Globus pallidus (tissue), 1 donor: Measurements from ENCODE around the gene ERVV-1.
"Not testable (repeated sequence)": the region's sequence is repeated elsewhere in the genome, so short reads cannot be mapped to it uniquely, and the experiment has no call there.

Source experiments
- DNase-seq: peaks from one replicate; pipeline ENCODE4 v3.0.0-alpha.2; 2015; ENCODE audit warnings: low spot score

ERVV-1 gene, protein sequence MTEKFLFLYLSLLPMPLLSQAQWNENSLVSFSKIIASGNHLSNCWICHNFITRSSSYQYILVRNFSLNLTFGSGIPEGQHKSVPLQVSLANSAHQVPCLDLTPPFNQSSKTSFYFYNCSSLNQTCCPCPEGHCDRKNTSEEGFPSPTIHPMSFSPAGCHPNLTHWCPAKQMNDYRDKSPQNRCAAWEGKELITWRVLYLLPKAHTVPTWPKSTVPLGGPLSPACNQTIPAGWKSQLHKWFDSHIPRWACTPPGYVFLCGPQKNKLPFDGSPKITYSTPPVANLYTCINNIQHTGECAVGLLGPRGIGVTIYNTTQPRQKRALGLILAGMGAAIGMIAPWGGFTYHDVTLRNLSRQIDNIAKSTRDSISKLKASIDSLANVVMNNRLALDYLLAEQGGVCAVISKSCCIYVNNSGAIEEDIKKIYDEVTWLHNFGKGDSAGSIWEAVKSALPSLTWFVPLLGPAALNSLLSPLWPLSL

DNA sequence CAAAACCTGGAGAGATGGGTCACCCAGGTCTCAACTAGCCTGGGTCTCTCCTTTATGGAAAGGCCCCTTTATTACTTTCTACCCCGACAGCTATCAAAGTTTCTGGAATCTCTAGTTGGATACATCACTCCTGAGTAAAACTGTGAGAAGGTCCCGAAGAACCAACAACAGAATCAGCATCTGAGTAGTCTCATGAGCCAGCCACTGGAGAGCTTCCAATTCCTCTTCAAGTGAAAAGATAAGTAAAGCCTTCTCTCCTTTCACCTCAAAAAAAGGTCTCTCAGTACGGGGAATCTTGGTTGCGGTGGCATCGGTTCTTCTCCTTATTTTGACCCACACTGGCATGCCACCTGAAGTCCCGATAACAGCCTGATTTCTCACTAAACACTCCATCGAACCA lies at the start of gene ERVV-1:
ERVV-1 (plus strand) TSS at position 301 of the 400 bp plus-strand sequence. CDS start 170 bp downstream, outside the sequence.
- DNase-seq = no peak

DNA sequence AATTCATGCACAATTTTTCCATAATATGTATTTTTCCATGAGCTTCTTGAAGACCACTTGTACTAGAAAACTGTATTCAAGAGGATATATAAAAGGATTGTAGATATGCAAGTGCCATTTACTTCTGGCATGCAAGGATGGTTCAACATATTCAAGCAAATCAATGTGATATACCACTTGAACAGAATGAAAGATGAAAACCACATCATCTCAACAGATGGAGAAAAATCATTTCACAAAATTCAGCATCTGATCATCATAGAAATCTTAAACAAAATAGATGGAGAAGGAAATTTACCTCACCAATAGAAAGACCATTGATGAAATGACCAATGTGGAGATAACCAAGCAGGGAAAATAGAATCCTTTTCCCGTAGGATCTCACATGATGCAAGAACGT lies 45.9 kb upstream of the ERVV-1 start:
- DNase-seq = no peak

DNA sequence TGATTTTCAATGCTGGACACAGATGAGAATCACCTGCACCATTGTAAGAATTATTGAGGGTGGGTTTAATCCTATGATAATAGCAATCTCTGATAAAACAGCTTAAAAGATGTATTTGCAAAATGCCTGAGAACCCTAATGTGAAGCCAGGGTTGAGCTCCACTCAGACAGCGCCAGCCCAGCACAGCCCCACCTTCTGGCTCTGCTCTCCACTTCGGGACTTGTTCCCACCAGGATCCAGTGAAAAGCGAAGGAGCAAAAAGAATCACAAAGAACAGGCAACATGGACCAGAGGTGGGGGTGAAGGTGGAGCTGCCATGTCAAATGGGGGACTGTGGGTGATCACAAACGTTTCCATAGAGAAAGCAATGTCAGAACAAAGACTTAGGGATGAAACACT lies 32.4 kb upstream of the ERVV-1 start:
- DNase-seq = no peak

DNA sequence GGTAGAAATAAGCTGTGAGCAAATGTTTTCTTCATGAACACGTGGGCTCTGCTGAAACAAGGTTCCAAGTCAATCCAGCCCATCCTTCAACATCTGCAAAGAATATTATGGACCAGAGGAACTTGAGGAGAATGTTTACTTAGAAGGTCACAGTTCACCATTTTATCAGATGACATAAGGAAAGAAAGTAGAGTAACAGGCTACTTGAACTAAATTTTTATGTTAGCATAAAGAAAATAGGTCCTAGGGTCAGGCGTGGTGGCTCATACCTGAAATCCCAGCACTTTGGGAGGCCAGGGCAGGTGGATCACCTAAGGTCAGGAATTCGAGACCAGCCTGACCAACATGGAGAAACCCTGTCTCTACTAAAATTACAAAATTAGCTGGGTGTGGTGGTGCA lies 30.6 kb upstream of the ERVV-1 start:
- DNase-seq = not testable (repeated sequence)

DNA sequence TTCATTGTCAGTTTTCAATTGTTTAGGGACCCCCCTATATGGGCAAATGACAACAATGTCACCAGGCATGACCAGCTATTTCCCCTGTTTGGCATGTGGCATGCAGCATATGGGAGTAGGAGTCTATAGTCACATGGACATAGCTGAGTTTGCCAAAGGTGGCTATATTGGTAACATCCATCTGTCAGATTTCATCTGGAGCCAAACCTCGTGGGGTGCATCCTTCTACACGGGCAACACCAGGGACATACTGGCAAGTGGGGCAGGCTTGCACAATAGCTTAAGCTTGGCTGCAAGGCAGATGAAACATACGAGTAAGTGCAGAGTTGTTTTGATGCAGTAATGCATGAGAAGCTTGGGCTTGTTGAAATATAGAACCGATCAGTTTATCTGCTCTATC lies 26.5 kb upstream of the ERVV-1 start:
- DNase-seq = no peak

DNA sequence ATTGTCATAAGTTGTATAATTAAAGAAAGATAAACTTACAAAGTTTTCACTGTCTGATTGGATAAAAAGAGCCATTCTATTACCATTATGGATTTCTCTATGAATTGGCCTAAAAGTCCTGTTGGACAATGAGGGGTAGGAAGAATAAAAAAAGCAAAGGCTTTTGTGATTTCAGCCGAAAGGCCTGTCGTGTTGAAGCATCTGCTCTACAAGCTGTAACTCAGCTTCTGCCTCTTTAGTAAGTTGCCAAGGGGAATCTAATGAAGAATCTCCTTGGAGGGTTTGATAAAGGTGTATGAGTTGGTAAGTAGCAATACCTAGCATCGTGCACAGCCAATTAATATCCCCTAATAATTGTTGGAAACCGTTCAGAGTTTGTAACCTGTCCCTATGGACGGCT lies 25.2 kb upstream of the ERVV-1 start:
- DNase-seq = no peak

DNA sequence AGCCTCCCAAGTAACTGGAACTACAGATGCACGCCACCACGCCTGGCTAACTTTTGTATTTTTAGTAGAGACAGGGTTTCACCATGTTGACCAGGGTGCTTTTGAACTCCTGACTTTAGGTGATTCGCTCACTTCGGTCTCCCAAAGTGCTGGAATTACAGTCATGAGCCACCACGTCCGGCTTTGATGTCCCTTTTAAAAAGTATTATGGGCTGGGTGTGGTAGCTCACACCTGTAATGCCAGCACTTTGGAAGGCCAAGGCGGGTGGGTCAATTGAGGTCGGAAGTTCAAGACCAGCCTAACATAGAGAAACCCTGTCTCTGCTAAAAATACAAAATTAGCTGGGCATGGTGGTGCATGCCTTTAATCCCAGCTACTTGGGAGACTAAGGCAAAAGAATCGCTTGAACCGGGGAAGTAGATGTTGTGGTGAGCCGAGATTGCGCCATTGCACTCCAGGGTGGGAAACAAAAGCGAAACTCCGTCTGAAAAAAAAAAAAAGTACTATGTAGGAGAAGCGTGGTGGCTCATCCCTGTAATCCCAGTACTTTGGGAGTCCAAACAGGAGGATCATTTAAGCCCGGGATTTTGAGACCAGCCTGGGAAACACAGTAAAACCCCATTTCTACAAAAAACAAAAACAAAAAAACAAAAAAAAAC lies 22.8 kb upstream of the ERVV-1 start:
- no peak for DNase-seq

DNA sequence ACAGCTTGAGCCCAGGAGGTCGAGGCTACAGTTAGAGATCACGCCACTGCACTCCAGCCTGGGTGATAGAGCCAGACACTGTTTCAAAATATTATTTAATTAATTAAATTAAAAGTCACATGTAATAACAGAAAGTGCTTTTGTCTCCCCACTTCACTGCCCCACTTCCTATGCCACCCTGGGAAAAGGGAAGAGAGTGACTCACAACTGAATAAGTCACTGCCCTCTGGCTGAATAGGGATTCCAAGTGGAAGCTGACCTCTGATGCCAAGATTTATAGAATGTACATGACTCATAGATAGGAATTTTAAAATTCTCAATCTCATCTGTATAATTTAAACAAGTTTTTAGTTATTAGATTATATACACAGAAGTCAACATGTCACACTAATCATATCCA lies 22.2 kb upstream of the ERVV-1 start:
- no peak for DNase-seq

DNA sequence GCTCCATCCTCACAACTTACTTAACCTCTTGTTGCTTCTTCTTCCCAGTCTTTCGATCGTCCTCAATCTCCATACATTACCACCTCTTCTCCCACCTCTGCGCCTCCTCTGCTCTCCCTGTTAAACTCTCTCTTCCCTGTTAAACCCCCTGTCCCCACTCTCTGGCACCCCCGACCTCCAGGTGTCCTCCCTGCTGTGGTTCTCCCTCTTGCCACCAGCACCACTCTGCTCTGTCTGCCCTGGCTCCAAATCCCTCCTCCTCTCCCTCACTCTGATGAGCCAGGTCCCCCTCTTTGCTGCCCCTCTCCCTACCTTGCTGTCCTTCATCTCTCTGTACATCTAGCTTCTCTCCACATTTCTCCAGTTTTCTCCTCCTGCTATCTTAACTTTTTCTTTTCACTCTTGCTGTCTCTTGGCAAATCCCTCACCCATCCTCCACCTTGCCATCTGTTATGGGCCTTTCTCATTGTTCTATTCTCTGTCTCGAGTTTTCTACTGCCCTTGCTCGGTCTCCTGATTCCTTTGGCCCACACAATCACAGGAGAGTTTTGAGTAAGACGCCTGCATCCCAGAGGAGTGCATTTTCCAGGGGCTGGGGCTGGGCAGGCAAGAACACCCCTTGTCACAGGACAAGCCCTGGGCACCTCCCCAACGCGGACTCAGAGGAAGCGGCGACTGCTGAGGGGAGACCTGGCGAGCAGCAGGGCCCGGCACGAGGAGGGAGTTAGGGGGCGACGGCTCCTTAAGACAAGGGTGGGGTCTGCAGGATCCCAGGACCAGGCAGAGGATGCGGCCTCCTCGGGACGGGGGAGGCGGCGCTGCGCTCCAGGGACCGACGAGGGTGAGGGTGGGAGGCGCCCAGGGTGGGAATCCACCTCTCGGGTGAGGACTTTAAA lies 21.4 kb upstream of the ERVV-1 start:
- DNase-seq = no peak

DNA sequence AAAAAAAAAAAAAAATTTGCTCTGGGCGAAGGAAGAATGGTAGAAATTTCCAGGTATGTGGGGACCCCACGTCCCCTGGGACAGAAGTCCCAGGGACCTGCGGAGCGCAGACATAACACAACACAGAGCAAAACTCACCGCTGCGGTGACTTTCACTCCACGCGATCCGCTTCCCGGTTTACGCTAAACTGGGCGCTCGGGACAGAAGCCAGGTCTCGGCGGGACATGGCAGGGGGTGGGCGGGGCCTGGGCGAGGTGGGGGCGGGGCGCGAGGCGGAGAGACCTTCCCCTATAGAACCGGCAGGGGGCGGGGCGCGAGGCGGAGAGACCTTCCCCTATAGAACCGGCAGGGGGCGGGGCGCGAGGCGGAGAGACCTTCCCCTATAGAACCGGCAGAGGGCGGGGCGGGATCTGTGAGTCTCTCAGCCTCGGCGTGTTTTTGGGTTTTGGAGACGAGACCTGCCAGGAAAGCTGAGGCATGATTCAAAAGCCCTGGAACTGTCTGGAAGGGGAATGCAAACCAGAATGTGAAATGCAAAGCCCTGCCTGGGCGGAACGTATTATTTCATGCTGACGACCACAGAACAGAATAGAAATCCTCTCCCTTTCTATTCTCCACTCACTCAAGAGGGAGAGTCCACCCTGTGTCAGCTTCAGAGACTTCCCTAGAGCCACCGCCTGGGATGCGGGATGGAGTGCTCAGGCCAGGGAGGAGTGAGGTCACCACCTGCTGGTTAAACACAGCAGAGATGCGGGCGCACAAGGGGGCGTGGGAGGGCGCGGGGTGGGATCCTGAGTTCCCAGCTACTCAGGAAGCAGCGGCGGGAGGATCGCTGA lies 20.2 kb upstream of the ERVV-1 start:
- peak; percentile 41 for DNase-seq

DNA sequence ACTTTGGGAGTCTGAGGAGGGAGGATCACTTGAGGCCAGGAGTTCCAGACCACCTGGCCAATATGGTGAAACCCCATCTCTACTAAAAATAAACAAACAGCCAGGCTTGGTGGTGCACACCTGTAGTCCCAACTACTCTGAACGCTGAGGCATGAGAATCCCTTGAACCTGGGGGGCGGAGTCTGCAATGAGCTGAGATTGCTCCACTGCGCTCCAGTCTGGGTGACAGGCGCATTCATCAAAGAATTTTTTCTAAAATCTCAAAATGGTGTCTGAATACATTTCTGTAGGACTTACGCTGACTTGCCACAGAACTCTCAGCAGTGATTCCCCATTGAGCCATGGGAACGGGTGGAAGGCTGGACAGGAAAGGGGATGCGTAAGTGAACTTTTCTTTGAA lies 18.0 kb upstream of the ERVV-1 start:
- no peak for DNase-seq

DNA sequence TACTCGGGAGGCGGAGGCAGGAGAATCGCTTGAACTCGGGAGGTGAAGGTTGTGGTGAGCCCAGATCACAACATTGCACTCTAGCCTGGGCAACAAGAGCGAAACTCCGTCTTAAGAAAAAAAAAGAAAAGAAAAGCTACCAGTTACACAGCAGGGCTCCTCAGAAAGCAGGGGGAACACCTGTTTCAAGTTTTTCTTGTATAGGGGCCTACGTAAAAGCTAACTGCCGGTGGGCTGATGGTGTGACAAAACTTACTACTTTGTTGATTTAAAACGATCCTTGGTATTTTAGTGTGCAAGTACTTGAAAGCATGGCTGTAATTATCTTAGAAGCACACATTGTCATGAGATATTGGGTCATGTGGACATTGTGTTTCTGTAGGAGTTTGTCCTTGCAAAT lies 15.7 kb upstream of the ERVV-1 start:
- DNase-seq = no peak

DNA sequence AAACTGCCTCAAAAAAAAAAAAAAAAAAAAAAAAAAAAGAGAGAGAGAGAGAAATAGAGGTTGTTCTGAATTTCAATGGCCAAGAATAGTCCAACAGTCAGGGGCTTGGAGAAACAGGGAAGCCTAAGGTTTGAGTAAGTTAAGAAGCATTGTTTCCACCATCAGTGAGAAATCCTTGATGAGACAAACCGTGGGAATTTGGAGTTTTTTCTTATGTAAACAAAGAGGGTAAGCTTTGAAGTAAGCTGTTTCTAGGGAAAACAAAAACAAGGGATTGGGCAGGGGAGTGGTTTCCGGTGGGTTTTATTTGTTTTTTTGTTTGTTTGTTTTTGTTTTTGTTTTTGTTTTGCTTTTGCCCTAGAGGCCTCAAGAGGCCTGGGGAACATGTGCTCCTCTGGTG lies 11.2 kb upstream of the ERVV-1 start:
- DNase-seq = no peak

DNA sequence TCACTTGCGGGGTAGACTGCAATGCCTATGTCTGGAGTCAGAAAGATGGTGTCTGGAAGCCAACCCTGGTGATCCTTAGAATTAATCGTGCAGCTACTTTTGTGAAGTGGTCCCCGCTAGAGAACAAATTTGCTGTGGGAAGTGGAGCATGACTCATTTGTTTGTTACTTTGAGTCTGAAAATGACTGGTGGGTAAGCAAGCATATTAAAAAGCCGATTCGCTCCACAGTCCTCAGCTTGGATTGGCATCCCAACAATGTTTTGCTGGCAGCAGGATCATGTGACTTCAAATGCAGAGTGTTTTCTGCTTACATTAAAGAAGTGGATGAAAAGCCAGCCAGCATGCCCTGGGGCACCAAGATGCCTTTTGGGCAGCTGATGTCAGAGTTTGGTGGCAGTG lies 9.5 kb upstream of the ERVV-1 start:
- no peak for DNase-seq

DNA sequence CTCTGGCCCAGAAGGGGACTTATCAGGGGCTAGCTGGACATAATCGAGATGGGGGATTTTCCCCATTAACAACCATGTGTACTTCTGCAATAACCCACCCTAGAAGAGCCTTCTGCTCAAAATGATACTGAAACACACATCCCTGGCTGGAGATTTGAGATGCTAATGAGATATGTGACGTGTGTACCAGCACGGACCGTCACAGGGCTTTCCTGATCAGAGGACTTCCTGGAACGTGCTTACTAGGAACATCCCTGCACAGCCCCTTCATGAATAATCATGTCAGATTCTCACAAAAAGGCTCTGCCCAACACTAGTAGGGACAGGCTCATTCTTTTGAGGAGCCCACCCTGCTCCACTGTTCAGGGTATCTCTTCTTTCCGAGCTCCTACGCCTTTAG lies 6.5 kb upstream of the ERVV-1 start:
- DNase-seq = no peak

DNA sequence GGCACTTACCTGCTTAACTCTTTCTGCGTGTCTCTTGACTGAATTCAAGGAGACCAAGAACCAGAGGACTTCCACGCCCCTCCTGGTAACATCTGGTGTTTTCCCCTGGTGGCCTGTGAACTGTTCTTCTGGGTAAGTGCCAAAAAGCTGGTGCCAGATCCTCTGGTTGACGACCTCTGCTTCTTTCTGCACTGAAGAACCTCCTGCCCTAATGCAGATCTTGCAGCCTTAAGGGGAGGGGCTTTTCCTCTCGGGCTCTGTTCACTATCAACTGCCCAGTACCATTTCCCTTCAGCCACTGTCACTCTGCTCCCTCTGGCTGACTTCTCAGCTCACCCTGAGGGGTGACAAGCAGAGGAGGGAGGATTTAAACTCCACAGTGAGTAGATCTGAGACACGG lies 6.1 kb upstream of the ERVV-1 start:
- DNase-seq = no peak

DNA sequence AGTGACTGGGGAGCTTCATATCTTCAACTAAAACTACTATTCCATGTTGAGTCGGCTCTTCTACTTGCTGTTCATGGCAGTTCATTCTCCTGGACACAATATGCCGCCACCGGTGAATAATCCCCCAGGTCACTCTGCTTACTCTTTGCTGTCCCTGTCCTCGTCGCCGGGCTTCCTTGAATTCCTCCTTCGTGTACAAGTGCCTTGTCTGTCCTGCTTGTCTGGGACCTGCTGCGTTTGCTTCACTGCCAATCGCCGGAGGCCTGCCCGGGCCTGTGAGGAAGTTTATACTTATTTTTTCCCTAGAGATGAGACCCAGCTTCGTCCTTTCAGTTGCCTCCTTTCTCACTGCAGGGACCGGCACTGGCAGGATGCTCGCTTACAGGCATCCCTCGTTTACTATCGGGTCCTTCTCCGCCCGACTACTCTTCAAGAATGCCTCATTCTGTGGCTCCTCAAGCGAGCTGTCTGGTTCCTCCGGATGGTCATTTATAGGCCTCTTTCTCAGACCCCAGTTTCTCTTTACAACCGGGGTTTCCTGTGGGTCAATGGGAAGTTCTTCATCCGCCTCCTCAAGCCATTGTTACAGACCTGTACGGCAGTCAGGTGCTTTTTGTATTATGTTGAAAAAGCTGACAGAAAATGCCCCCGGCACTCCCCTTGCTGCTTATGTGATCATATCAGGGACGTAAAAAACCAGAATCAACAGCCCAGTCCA lies 5.5 kb upstream of the ERVV-1 start:
- DNase-seq = no peak

DNA sequence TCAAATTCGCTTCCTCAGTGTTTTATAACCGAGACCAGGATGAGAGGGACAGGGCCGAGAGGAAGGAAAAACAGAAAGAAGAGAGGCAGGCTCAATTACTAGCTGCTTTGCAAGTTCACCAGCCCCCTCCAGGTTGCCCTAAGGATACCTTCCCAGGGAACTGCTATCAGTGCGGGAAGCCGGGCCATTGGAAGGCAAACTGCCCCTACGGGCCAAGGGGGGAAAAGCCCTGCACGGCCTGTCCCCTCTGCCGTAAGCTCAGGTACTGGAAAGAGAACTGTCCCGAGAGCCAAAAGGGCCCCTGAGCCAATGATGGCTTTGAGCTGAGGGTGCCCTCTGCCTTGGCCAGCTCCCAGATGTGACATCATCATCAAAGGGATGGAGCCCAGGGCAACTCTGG lies 3.2 kb upstream of the ERVV-1 start:
- DNase-seq = no peak

DNA sequence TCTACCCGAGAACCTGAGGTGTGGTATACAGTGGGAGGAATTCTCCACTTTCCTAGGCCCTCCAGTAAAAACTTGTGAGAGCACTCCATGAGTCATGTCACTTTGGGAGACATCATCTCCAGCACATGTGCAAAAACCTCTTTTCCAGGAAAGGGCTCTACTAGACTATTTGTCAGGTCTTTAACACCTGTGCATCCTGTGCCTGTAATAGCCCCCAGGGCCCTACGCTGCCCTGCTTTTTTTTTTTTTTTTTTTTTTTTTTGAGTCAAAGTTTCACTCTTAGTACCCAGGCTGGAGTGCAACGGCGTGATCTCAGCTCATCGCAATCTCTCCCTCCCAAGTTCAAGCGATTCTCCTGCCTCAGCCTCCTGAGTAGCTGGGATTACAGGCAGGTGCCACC lies 1.7 kb upstream of the ERVV-1 start:
- no peak for DNase-seq

DNA sequence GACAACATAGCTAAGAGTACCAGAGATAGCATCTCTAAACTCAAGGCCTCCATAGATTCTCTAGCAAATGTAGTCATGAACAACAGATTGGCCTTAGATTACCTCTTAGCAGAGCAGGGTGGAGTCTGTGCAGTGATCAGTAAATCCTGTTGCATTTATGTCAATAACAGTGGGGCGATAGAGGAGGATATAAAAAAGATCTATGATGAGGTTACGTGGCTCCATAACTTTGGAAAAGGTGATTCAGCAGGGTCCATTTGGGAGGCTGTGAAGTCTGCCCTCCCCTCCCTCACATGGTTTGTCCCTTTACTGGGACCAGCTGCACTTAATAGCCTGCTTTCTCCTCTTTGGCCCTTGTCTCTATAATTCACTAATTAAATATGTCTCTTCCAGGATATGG lies 1.4 kb downstream of the ERVV-1 start:
- no peak for DNase-seq

DNA sequence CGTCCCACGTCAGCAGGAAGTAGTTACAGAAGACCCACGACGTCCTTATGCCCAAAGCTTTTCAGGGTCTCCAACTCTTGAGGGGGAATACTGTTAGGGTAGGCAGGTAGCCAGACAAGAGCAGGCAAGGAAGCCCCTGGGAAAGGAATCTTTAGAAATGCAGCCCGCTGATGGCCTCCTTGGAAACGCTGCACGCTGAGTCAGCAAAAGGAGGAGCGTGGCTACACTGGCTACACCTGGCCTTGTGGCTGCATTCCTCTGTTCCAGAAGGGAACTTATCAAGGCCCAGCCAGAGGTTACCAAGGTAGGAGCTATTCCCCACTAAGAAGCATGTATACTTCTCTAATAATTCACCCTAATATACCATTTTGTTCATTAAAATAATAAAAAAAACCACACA lies 2.0 kb downstream of the ERVV-1 start:
- no peak for DNase-seq
